ENCODE measurements around the gene RPTOR. TPM values are rescaled to one million over a fixed set of nuclear protein-coding genes. Genes with fewer than 3 reads are reported as not detected.

The RPTOR gene
- polyA plus RNA-seq, 1 donor from 2014 or later: 9.9 TPM

DNA sequence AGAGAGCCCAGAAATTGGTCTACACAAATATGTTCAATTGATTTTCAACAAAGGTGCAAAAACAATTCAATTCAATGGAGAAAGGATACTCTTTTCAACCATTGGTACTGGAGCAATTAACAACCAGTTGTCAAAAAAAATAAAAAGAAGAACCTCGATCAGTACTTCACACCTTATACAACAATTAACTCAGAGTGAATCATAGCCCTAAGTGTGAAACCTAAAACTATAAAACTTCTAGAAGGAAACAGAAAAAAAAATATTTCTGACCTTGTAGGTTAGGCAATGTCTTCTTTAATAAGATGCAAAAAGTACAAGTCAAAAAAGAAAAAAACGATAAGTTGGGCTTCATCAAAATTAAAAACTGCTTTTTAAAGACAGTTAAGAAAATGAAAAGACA is 390.9 kb downstream of the RPTOR start:
- Mint-ChIP-seq H3K4me1 (peaks cover 0 to 2% (median 0%) of the 10 kb centered on the region in 3 donors), H3K4me3 (no peak overlapping the region), H3K36me3 (peaks cover 5% of the 10 kb centered on the region), H3K9me3 (no peaks in the 10 kb centered on the region), H3K27me3 (no peaks in the 10 kb centered on the region), H3K27ac (peak overlapping the region in 1 of 3 donors; percentile 53)

DNA sequence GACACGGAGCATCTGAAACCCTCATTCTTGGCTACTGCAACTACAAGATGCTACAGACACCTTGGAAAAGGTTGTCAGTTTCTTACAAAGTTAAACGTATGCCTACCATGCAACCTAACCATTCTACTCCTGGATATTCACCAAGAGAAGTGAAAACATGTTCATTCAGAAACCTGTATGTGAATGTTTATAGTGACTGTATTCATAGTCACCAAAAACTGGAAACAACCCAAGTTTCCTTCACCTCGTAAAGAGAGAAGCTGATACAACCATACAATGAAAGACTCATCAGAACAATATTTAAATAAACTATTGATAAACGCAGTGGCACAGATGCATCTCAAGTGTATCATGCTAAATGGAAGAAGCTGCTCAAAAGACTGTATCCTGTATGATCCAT is 391.6 kb downstream of the RPTOR start:
- Mint-ChIP-seq H3K27ac (no peak overlapping the region), H3K27me3 (no peaks in the 10 kb centered on the region), H3K4me3 (no peak overlapping the region), H3K4me1 (peaks cover 0 to 6% (median 4%) of the 10 kb centered on the region in 3 donors), H3K9me3 (no peaks in the 10 kb centered on the region), H3K36me3 (peaks cover 5% of the 10 kb centered on the region)

DNA sequence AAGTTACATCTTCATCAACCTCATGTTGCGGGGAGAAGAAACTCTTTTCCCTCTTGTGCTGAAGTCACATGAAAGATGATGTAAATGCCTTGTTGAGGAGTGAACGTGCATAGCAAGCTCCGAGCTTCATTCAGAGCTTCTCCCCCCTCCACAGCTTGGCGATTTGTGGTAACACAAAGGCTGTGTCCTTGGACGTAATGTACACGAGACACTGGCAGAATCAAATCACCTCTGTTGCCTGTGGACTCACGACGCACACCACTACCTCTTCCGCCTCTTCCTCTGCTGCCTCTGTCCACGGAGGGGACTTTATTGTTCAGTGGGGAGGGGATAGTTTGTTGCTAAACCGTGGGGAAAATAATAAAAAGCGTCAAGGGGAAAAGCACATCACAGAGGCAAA is 392.1 kb downstream of the RPTOR start:
- H3K36me3 Mint-ChIP-seq: peaks cover 5% of the 10 kb centered on the region
- H3K9me3 Mint-ChIP-seq: no peaks in the 10 kb centered on the region
- H3K4me1 Mint-ChIP-seq: peaks cover 0 to 6% (median 4%) of the 10 kb centered on the region in 3 donors
- H3K4me3 Mint-ChIP-seq: no peak overlapping the region
- H3K27ac Mint-ChIP-seq: no peak overlapping the region
- H3K27me3 Mint-ChIP-seq: no peaks in the 10 kb centered on the region

DNA sequence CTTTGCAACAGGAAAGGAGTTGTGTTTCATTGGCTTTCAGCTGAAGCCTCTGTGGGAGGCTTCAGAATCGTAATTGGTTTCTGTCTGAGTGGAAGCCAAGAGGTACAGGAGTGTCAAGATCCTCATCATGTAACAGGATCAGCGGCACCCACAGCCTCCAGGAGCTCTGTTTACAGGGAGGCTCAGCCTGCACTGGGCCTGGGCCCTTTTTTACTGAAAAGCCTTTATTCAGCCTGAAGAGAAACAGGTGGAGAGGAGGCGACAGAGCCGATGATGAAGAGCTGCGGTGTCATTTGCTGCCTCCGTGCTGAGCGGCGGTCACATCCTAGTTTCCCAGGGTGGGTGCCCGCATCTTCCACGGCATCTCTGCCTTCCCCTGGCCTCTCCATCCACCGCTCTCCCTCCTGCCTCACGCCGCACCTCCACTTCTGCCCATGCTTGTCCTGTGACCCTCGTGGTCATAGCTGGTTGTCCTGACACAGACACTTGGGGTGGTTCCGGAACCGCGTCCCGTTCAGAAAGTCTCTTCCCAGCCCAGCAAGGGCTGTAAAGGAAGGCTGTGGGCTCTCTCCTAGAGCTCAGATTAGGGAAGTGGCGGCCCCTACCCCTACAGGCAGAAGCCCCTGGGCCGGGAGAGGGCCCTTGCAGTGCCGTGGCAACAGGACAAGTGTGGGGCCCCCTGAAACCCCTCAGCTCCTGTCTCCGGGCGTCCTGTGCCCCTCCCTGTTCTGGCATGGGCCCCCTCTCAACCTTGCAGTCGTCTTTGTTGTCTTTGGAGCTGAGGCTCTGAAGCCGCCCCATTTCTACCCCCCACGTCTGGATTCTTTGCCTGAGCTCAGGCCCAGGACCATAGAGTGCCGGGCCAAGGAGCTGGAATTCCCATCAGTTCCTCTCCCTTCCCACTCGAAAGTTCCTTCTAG is 393.1 kb downstream of the RPTOR start:
- H3K36me3 Mint-ChIP-seq: peaks cover 8% of the 10 kb centered on the region
- peaks cover 0 to 6% (median 4%) of the 10 kb centered on the region in 3 donors for H3K4me1 Mint-ChIP-seq
- H3K27ac Mint-ChIP-seq: peak overlapping the region in 2 of 3 donors; percentile 16 to 89
- H3K4me3 Mint-ChIP-seq: peak overlapping the region in 2 of 4 donors; percentile 12 to 39
- H3K27me3 Mint-ChIP-seq: no peaks in the 10 kb centered on the region
- H3K9me3 Mint-ChIP-seq: no peaks in the 10 kb centered on the region

DNA sequence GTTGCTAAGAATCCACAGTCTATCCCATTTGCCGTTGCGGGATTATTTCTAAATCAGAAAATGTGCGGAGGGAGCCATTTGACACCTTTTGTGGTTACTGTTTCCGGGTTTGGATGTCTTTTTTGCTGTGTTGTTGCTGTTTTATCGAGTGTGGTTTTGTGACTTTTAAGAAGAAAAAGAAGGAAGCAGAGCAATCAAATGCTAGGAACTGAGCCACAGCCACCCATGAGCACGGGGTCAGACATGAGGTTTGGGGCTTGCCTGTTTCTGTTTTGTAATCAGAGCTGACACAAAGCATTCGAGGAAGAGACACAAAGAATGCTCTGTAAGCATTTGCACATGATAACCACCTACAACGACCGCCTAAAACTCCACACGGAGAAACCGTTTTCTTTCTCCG is 393.9 kb downstream of the RPTOR start:
- H3K27me3 Mint-ChIP-seq: no peaks in the 10 kb centered on the region
- H3K27ac Mint-ChIP-seq: peak overlapping the region in 1 of 3 donors; percentile 89
- peaks cover 7% of the 10 kb centered on the region for H3K36me3 Mint-ChIP-seq
- no peaks in the 10 kb centered on the region for H3K9me3 Mint-ChIP-seq
- peaks cover 0 to 6% (median 4%) of the 10 kb centered on the region in 3 donors for H3K4me1 Mint-ChIP-seq
- peak overlapping the region in 2 of 4 donors; percentile 21 to 39 for H3K4me3 Mint-ChIP-seq

DNA sequence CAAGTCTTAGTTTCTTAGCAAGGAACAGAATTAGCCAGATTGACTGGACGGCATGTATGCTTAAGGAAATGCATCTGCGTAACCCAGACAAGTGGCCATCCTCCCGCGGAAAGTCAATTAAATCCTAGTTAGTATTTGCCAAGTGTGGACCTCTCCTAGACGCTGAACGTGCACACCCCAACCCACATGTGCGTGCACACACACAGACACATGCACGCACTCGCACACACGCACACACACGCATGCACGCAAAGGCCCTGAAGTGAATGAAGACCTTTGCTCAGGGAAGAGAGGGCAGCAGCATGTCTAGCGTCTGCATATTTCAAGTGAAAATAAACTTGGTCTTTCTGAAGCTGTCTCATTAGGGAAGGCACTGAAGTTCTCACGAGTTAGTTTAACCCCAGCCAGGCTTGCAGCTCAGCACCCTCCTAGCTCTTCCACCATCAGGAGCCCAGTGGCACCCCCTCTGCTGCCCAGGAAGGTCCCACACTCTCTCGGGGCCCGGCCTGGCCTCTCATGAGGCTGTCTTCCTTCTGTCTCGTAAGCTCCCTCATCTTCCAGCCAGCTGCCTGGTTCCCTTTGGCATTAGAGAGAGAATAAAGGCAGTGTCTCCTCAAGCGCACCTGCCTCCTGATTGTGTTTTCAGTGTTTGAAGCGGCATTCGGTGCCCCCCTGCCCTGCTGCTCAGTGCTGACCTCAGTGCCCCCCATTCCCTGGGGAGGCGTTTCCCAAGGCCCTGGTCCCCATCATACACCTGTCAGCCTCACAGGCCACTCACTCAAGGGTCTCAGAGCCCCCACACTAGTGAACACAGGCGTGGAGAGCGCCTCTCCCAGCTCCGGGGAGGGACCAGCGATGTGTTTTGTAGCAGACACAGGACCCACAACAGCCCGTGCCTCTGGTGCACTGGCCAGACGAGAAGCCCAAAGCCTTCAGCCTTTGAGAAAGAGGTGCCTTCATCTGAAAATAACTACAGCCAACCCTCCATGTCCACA is 394.8 kb downstream of the RPTOR start:
- no peak overlapping the region for H3K4me3 Mint-ChIP-seq
- H3K27ac Mint-ChIP-seq: peak overlapping the region in 1 of 3 donors; percentile 89
- H3K9me3 Mint-ChIP-seq: no peaks in the 10 kb centered on the region
- H3K36me3 Mint-ChIP-seq: peaks cover 9% of the 10 kb centered on the region
- peaks cover 0 to 6% (median 4%) of the 10 kb centered on the region in 3 donors for H3K4me1 Mint-ChIP-seq
- no peaks in the 10 kb centered on the region for H3K27me3 Mint-ChIP-seq

DNA sequence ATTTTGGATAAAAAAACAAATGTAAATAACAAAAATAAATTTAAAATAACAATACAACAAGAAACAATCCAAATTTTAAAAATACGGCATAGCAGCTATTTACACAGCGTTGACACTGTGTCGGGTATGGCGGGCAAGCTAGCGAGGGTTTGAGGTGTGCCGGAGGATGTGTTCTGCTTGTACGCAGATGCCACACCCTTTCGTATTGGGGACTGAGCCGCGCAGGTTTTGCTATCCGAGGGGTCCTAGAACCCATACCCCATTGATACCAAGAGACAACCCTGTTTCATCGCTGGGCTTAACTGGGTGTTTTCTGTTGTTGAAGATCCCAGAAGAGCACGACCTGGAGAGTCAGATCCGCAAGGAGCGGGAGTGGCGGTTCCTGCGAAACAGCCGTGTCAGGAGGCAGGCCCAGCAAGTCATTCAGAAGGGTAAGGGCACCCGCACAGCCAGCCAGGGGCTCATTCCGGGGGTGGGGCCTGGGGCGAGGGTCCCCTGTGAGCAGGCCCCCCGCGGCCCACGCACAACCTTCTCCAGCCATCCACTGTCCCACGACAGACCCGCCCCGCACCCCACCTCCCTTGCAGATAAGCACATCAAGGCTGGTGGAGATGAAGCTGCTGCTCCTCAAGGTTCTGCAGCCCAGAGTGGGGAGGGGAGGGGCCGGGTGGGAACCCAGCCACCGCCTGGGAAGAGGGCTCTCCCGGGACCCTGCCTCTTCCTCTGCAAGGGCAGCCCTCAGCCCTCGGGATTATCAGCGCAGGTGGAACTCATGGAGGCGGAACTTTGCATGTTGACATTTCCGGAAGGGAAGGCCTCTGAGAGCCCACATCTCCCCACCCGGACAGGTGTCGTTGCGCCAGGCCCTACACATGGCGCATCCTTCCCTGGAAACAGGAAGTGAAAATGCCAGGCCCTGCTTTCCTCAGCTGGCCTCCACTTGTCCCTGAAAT is 395.8 kb downstream of the RPTOR start:
- Mint-ChIP-seq H3K27me3 (no peaks in the 10 kb centered on the region), H3K4me3 (peak overlapping the region in 2 of 4 donors; percentile 32 to 83), H3K27ac (peak overlapping the region in 1 of 3 donors; percentile 43), H3K4me1 (peaks cover 0 to 6% (median 4%) of the 10 kb centered on the region in 3 donors), H3K36me3 (peaks cover 9% of the 10 kb centered on the region), H3K9me3 (no peaks in the 10 kb centered on the region)

DNA sequence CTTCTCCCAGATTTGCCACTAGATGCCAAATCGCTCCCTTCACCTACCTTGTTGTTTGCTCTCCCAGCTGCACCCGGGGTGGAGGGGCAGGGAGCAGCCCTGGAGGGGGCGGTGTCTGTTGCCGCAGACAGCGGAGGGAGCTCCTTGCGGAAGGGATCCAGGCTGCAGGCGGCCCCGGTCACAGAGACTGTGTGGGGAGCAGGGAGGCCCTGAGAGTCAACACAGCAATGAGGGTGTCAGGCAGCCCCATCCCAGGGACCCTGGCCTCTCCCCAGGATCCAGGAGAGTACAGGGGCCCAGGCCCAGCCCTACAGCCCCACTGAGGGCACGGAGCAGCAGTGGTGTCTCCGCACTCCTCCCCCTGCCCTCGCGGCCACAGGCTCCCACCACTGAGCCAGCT is 396.5 kb downstream of the RPTOR start:
- no peak overlapping the region for H3K4me3 Mint-ChIP-seq
- peak overlapping the region in 1 of 3 donors; percentile 43 for H3K27ac Mint-ChIP-seq
- peaks cover 0 to 6% (median 4%) of the 10 kb centered on the region in 3 donors for H3K4me1 Mint-ChIP-seq
- H3K36me3 Mint-ChIP-seq: peaks cover 12% of the 10 kb centered on the region
- H3K27me3 Mint-ChIP-seq: no peaks in the 10 kb centered on the region
- H3K9me3 Mint-ChIP-seq: no peaks in the 10 kb centered on the region

DNA sequence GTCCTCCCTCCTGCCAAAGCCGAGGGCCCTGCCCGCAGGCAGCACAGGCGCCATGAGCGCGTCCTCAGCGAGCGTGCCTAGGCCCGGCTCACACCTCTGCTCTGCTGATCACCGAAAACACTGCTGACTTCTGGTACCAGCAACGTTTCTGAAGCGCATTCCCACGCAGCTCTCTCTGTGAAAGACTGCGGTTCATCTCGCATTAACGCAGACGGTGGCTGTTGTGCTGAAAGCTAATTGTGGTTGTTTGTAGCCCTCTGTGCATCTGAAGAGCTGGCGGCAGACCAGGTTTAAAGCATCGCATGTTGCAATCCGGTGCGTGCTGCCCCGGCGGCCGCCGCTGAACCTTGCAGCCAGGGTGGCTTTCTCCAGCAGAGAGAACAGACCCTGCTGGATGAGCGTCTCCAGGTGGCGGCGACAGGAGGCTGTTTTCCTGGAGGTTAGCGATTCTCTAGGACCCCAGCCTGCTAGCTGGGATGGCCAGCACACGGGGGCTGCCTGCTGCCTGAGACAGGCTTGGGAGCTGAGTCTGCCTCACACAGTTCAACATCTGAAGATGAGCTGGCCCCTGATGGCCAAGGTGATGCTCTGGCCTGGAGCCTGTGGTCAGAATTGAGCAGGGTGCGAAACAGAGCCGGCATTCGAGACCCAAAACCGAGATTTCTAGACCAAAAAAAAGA is 397.2 kb downstream of the RPTOR start:
- no peaks in the 10 kb centered on the region for H3K9me3 Mint-ChIP-seq
- H3K27me3 Mint-ChIP-seq: no peaks in the 10 kb centered on the region
- H3K27ac Mint-ChIP-seq: peak overlapping the region in 1 of 3 donors; percentile 24

DNA sequence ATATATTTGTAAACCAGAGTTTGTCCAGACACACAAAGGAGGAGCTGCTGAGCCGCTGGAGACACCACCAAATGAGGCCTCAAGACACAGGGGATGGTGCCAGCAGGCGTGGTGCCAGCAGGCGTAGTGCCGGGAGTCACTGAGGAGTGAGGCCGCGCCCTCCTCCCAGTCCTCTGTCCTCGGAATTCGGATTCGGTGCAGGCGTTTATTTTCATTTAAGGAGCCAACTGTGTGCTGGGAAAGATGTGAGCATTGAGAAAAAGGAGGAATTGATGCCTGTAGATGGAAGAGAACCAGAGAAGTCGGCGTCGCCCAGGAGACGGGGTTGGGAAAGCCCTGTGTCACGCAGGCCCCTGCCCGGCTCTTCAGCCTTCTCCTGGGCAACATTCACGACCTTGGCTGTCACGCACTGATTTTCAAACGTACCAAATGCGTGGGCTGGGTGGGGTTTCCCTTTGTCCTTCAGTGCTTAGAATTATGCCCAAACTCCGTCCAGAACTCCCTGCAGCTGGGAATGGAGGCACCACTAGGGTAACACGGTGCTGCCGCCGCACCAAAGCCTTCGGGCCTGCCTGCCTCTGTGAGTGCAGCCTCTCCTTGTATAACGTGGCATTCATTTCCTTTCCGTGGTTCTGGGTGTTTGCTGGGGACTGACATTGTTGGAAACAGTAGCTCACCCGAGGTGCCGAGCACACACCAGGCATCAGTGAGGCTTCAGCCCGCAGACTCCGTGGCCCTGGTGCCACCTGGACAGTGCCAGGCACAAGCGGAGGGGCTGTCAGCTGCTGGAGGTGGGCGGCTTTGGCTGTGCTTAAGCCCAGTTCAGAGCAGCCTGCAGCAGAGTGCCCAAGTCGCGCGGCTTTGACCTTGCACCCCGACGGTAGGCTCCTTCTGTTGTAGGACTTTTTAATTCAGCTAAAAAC is 398.0 kb downstream of the RPTOR start:
- H3K27ac Mint-ChIP-seq: peak overlapping the region in 2 of 3 donors; percentile 24 to 39
- peaks cover 0 to 6% (median 4%) of the 10 kb centered on the region in 3 donors for H3K4me1 Mint-ChIP-seq
- H3K4me3 Mint-ChIP-seq: no peak overlapping the region

More for the DNA sequence above, 397.2 kb downstream of the RPTOR start:
- Mint-ChIP-seq H3K4me3 (peak overlapping the region in 1 of 4 donors; percentile 5), H3K4me1 (peaks cover 0 to 6% (median 4%) of the 10 kb centered on the region in 3 donors), H3K36me3 (peaks cover 12% of the 10 kb centered on the region)

DNA sequence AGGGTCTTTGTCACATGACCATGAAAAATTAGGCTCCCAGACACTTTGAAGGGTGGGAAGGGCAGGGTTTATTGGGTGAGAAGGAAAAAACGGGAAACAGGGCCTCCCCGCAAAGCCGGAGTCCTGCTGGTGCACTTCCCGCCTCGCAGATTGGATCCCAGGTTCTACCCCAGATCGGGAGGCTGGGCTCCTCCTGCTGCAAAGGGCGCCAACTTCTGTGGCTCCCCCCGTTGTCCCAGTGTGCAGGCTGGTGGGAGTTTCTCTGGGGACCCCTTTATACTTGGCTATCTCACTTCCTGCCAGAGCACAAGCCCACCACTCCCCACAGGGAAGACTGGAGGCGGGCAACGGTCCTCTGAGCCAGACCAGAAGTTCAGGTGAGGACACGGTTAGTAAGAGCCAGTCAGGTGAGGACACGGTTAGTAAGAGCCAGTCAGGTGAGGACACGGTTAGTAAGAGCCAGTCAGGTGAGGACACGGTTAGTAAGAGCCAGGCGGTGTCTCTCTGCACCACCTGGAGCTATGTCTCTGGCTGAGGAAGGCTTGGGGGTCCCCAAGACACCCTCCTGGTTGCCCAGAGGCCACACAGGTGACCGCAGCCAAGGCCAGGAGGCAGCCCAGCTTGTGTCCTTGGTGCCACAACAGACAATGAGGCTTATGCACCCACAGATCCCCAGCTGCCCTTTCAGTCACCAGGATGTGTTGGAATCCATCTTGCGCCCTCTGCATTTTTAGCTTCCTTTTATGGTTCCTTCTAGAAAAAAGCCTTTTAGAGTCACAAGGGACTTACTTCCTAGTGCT is 398.9 kb downstream of the RPTOR start:
- Mint-ChIP-seq H3K4me1 (peaks cover 0 to 6% (median 4%) of the 10 kb centered on the region in 3 donors), H3K27me3 (no peaks in the 10 kb centered on the region), H3K36me3 (peaks cover 10% of the 10 kb centered on the region), H3K27ac (no peak overlapping the region), H3K4me3 (no peak overlapping the region), H3K9me3 (no peaks in the 10 kb centered on the region)

More for the DNA sequence above, 398.0 kb downstream of the RPTOR start:
- H3K9me3 Mint-ChIP-seq: no peaks in the 10 kb centered on the region
- peaks cover 11% of the 10 kb centered on the region for H3K36me3 Mint-ChIP-seq
- no peaks in the 10 kb centered on the region for H3K27me3 Mint-ChIP-seq

DNA sequence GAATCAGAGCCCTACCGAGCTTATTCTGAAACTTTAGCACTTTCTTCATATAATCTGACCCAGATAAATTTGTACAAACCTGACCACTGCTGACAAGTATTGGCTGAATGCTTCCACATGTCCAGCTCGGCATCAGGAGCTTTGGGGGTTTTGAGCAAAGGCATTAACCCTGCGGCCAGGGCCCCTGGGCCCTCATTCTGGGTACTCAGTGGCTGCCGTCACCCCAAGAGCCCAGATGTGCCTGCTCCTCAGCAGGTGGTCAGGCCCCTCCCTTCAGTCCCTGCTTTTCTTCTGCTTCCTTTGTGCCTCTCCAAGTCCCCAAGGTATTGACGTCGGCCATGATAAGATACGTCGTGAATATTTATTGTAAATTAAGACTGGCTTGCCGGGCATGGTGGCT is 399.7 kb downstream of the RPTOR start:
- Mint-ChIP-seq H3K4me3 (no peak overlapping the region), H3K27me3 (no peaks in the 10 kb centered on the region), H3K36me3 (peaks cover 8% of the 10 kb centered on the region), H3K27ac (no peak overlapping the region), H3K9me3 (no peaks in the 10 kb centered on the region), H3K4me1 (peaks cover 0 to 6% (median 4%) of the 10 kb centered on the region in 3 donors)
